Measurements from ENCODE around the gene MBL2.

MBL2 gene

GRCh38 chr10:52739380-52740154 is 33.0 kb downstream of the MBL2 start:
- DNase-seq: no peak

DNA sequence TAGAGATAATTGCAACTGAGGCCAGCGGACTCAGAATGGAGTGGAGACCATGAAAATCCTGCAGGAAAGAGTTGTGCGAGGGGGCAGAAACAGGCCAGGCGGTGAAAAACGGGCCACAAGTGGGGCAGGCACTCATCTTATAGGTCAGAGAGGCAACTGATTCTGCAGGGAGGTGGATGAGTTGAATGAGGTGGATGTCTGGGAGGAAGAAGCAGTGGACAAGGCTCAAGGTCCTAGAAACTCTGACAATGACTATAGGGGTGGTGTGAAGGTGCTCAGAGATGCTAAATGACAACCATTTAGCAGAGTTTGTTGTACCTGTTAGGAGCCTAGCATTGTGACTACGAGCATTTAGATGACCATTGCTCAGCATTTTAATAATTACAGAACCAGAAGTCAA is 33.6 kb downstream of the MBL2 start:
- no peak for DNase-seq

DNA sequence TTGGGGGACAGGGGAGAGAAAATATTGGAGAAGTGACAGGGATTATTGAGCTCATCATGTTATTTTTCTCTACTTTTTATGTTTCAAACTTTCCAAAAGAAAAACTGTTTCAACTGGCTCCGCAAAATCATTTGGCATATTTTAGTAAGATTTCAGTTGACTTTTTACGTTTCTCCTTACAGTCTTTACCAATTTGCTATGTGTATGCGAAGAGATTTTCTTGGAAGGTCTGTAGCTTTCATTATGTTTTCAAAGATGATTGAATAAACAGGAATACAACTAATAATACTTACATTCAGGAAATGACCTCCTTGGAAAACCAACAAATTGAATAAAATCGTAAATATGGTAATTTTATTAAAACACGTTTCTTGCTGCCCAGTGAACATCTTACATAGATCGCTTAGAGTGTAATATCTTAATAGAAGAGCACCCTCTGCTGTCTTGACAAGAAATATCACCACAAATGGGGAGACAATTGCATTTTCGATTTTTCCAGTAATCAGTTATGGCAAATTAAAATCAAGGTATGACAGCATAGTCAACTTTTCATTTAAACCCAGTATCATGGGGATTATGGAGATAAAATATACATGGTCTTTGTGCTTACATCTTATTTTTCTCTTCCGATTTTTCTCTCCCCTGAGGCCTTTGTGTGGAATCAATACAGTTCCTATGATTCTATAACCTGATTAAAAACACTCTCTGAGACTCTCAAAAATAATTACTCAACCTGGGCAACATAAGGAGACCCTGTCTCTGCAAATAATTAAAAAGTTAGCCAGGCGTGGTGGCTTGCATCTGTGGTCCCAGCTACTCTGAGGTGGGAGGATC is 43.1 kb downstream of the MBL2 start:
- DNase-seq: no peak

DNA sequence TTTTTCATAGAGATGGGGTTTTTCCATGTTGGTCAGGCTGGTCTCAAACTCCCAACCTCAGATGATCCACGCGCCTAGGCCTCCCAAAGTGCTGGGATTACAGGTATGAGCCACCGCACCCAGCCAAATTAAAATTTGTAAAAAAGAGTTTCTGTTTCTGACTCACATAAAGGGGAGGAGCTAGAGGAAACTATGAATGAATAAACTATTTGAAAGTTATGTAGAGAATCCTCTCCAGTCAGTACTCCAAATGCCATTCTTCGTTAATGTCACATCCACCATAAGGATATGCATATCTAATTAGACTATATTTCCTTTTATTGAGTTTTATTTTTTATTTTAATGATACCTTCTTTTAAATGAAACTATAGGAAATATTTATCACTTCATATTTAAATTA is 52.6 kb downstream of the MBL2 start:
- no peak for DNase-seq

Measured in activated T-cell treated with anti-CD3 and anti-CD28 coated beads, Interleukin-2, amount 50 U/mL, for 1 hour (primary cell).